Neural cell (in vitro differentiated cells): ENCODE data around the gene PTGIR. TPM values are rescaled to one million over a fixed set of nuclear protein-coding genes. Genes with fewer than 3 reads are reported as not detected.
A peak's percentile ranks its signal among the peaks of the same experiment; 100 is the strongest.

Experiments used
- H2AFZ ChIP-seq: fragments of 200-600, 300-800 bp; sonication (generic), shearing (Covaris generic); 2 replicates; pipeline ENCODE4 v1.6.0; 2014; ENCODE audit warnings: low read depth, mild to moderate bottlenecking, antibody characterized with exemption, low read length, moderate library complexity
- H3F3A ChIP-seq: fragments of 200-600 bp; shearing (Covaris generic); 2 replicates; pipeline ENCODE4 v1.6.1; 2016; ENCODE audit warnings: mild to moderate bottlenecking, moderate library complexity, mixed read lengths, antibody characterized with exemption, low read length; ENCODE audit not compliant: insufficient read depth, poor library complexity, severe bottlenecking
- H3K27ac ChIP-seq: fragments of 200-600, 300-800 bp; sonication (generic), shearing (Covaris generic); 2 replicates; pipeline ENCODE4 v1.5.1; 2014; ENCODE audit warnings: mild to moderate bottlenecking, low read length, moderate library complexity
- H3K27me3 ChIP-seq: fragments of 300-800, 200-600 bp; sonication (generic), shearing (Covaris generic); 2 replicates; pipeline ENCODE4 v1.6.0; 2014; ENCODE audit warnings: mild to moderate bottlenecking, low read depth, low read length, moderate library complexity; ENCODE audit not compliant: insufficient read depth
- H3K36me3 ChIP-seq: fragments of 300-800, 200-600 bp; sonication (generic), shearing (Covaris generic); 2 replicates; pipeline ENCODE4 v1.5.1; 2014; ENCODE audit warnings: mild to moderate bottlenecking, antibody characterized with exemption, low read length, moderate library complexity; ENCODE audit not compliant: insufficient read depth
- H3K4me2 ChIP-seq: fragments of 300-800, 200-600 bp; sonication (generic), shearing (Covaris generic); 2 replicates; pipeline ENCODE4 v1.6.0; 2014; ENCODE audit warnings: mild to moderate bottlenecking, low read length
- H3K4me3 ChIP-seq: fragments of 300-800, 200-600 bp; sonication (generic), shearing (Covaris generic); 2 replicates; pipeline ENCODE4 v1.5.1; 2014; ENCODE audit warnings: mild to moderate bottlenecking, low read length, moderate library complexity
- H3K79me2 ChIP-seq: fragments of 200-600 bp; shearing (Covaris generic); replicated peaks from 2 replicates; pipeline ENCODE4 v1.6.0; 2014; ENCODE audit warnings: mild to moderate bottlenecking, low read length, moderate library complexity; ENCODE audit not compliant: insufficient read depth
- H3K9ac ChIP-seq: fragments of 300-800, 200-600 bp; sonication (generic), shearing (Covaris generic); 2 replicates; pipeline ENCODE4 v1.6.1; 2016; ENCODE audit warnings: mild to moderate bottlenecking, low read length, mixed read lengths
- H3K9me2 ChIP-seq: fragments of 200-600 bp; shearing (Covaris generic); 2 replicates; pipeline ENCODE4 v1.6.1; 2016; ENCODE audit warnings: mild to moderate bottlenecking, low read length, mixed read lengths; ENCODE audit not compliant: insufficient read depth
- H3K9me3 ChIP-seq: fragments of 200-600, 300-800 bp; sonication (generic), shearing (Covaris generic); 2 replicates; pipeline ENCODE4 v1.6.1; 2016; ENCODE audit warnings: mild to moderate bottlenecking, mixed run types, low read length, moderate library complexity, mixed read lengths
- H4K20me1 ChIP-seq: fragments of 200-600 bp; shearing (Covaris generic); 2 replicates; pipeline ENCODE4 v1.6.1; 2016; ENCODE audit warnings: mild to moderate bottlenecking, mixed run types; ENCODE audit not compliant: insufficient read depth
- CTCF ChIP-seq: fragments of 450-650 bp; IDR thresholded peaks from 2 replicates; pipeline ENCODE4 v1.5.1; 2014; ENCODE audit warnings: antibody characterized with exemption, mild to moderate bottlenecking, moderate library complexity; ENCODE audit not compliant: poor library complexity, severe bottlenecking
- EP300 ChIP-seq: fragments of 450-650 bp; conservative IDR thresholded peaks from 2 replicates; pipeline ENCODE4 v1.6.1; 2014; ENCODE audit warnings: antibody characterized with exemption, mild to moderate bottlenecking, moderate library complexity; ENCODE audit not compliant: poor library complexity, severe bottlenecking
- EZH2 ChIP-seq: fragments of 200-600, 300-800 bp; shearing (Covaris generic), sonication (generic); IDR thresholded peaks from 2 replicates; pipeline ENCODE4 v1.6.1; 2014; ENCODE audit warnings: antibody characterized with exemption, low read length, borderline replicate concordance, mild to moderate bottlenecking; ENCODE audit not compliant: insufficient read depth, poor library complexity, severe bottlenecking
- MXI1 ChIP-seq: fragments of 450-650 bp; conservative IDR thresholded peaks from 2 replicates; pipeline ENCODE4 v1.6.1; 2014; ENCODE audit warnings: antibody characterized with exemption, mild to moderate bottlenecking; ENCODE audit not compliant: poor library complexity, severe bottlenecking
- POLR2AphosphoS5 ChIP-seq: IDR thresholded peaks from 2 replicates; pipeline ENCODE4 v1.6.1; 2012
- RAD21 ChIP-seq: fragments of 450-650 bp; conservative IDR thresholded peaks from 2 replicates; pipeline ENCODE4 v1.6.1; 2014; ENCODE audit warnings: antibody characterized with exemption, mild to moderate bottlenecking, moderate library complexity
- REST ChIP-seq: IDR thresholded peaks from 2 replicates; pipeline ENCODE4 v1.6.1; 2012; ENCODE audit warnings: borderline replicate concordance
- SMC3 ChIP-seq: fragments of 450-650 bp; conservative IDR thresholded peaks from 2 replicates; pipeline ENCODE4 v1.6.1; 2014; ENCODE audit warnings: antibody characterized with exemption, mild to moderate bottlenecking, moderate library complexity; ENCODE audit not compliant: poor library complexity
- TAF1 ChIP-seq: IDR thresholded peaks from 2 replicates; pipeline ENCODE4 v1.6.1; 2012; ENCODE audit warnings: low read depth
- polyA plus RNA-seq: library from polyadenylated mRNA; depleted of rRNA; stranded (reverse); fragments of >200 nt; gene quantifications from 2 replicates; pipeline ENCODE4 v1.2.3, GENCODE V29; 2014

Gene PTGIR
- polyA plus RNA-seq, 1 donor from 2014 or later = not detected

GRCh38 chr19:46580247-46580646 is 44.6 kb downstream of the PTGIR start (continued):
- TF ChIP-seq RAD21 (no peak), TAF1 (no peak), MXI1 (no peak)

- peak overlapping the region; percentile 57 for H3K4me3 ChIP-seq
- H3K4me2 ChIP-seq = peak overlapping the region; percentile 81
- H4K20me1 ChIP-seq = no peaks in the 10 kb centered on the region
- H3K9me3 ChIP-seq = no peaks in the 10 kb centered on the region
- peak overlapping the region; percentile 74 for H2AFZ ChIP-seq
- H3K79me2 ChIP-seq = no peaks in the 10 kb centered on the region
- H3K27ac ChIP-seq = peak overlapping the region; percentile 98
- peaks cover 13% of the 10 kb centered on the region for H3F3A ChIP-seq
- H3K9ac ChIP-seq = peak overlapping the region; percentile 68
- H3K27me3 ChIP-seq = no peaks in the 10 kb centered on the region
- TF ChIP-seq MXI1 (peak; percentile 38), POLR2AphosphoS5 (no peak), EZH2 (no peak), RAD21 (peak; percentile 65), TAF1 (no peak), EP300 (peak; percentile 79), REST (no peak), CTCF (peak; percentile 90), SMC3 (peak; percentile 73)
- H3K9me2 ChIP-seq = no peaks in the 10 kb centered on the region
- no peaks in the 10 kb centered on the region for H3K36me3 ChIP-seq
Observed at GRCh38 chr19:46579361-46579879, 45.5 kb downstream of the PTGIR start.

- peak overlapping the region; percentile 57 for H3K4me3 ChIP-seq
- no peaks in the 10 kb centered on the region for H3K36me3 ChIP-seq
- no peaks in the 10 kb centered on the region for H3K79me2 ChIP-seq
- H4K20me1 ChIP-seq = no peaks in the 10 kb centered on the region
- peak overlapping the region; percentile 68 for H3K9ac ChIP-seq
- H3K9me2 ChIP-seq = no peaks in the 10 kb centered on the region
- H3F3A ChIP-seq = peaks cover 13% of the 10 kb centered on the region
- no peaks in the 10 kb centered on the region for H3K9me3 ChIP-seq
- H3K4me2 ChIP-seq = peak overlapping the region; percentile 81
- H3K27ac ChIP-seq = peak overlapping the region; percentile 98
- H3K27me3 ChIP-seq = no peaks in the 10 kb centered on the region
- TF ChIP-seq REST = no peak
- TF ChIP-seq SMC3 = no peak
- TF ChIP-seq CTCF = no peak
- TF ChIP-seq EZH2 = no peak
- no peak for TF ChIP-seq POLR2AphosphoS5
- TF ChIP-seq EP300 = no peak
- TF ChIP-seq TAF1 = no peak
- no peak for TF ChIP-seq MXI1
- H2AFZ ChIP-seq = peak overlapping the region; percentile 74
Observed at GRCh38 chr19:46578450-46578849, 46.4 kb downstream of the PTGIR start.
